ENCODE measurements around the gene XPO4. TPM values are rescaled to one million over a fixed set of nuclear protein-coding genes. Genes with fewer than 3 reads are reported as not detected.

Gene XPO4
- total RNA-seq: 16.9 and 24.9 TPM in 2 replicates

DNA sequence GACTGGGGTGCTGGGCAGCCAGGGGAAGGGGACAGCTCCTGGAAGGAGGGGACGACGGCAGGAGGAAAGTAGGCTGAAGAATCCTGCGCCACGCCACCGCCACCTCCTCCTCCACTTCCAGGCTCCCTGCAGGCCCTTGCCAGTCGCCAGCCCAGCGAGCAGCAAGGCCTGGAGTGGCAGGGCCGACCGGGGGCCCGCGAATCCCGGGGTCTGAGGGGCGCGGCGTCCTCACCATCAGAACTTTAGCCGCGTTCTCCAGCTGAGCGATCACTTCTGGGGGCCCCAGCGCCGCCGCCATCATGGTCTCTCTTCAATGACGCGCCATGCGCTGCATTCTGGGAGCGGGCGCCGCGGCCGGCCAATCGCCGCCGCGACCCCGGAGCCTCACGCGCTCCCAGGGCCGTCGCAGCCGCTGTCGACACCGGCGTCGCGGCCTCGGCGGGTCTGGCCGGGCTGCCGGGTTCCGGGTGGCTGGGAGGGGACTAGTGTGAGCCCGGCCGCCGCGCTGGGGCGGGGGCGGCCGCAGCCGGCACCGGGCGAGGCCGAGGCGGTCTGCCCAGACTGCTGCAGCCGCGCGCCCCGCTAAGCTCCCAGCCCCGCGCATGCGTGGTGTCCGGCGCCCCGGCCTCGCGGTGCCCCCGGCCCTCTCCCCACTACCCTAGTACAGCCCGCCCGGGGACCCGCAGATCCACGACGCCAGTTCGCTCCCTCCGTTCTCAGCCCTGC lies at the start of gene XPO4:
XPO4 (minus strand) TSS at position 309 of the 726 bp plus-strand sequence; CDS start at position 301, 8 bp downstream.

GRCh38 chr13:20773194-20774080 lies 129.1 kb downstream of the XPO4 start, which contains the start of gene EEF1AKMT1:
Gene EEF1AKMT1 (minus strand): TSS chr13:20773961. CDS start chr13:20757598, 16,363 bp downstream.

Other genes starting within 250 kb of the XPO4 start
- 1.3 and 3.1 TPM in 2 replicates for gene IL17D, start 199.0 kb downstream of the XPO4 start, total RNA-seq
- gene EEF1AKMT1, start 128.8 kb downstream of the XPO4 start, total RNA-seq: 7.3 and 10.0 TPM in 2 replicates
- gene LATS2, start 158.8 kb upstream of the XPO4 start, total RNA-seq: 11.0 and 11.7 TPM in 2 replicates
- 35.5 and 52.0 TPM in 2 replicates for gene SAP18, start 237.4 kb upstream of the XPO4 start, total RNA-seq